ENCODE data around the gene ATG13. TPM values are rescaled to one million over a fixed set of nuclear protein-coding genes. Genes with fewer than 3 reads are reported as not detected.

ATG13 gene
- total and polyA plus RNA-seq, 10 donors: 14.9 to 111 (median 81.9) TPM

GRCh38 chr11:46723359-46723680 lies 106.0 kb downstream of the ATG13 start:
- Histone ChIP-seq H3K4me1 (peaks cover 0 to 2% (median 0%) of the 10 kb centered on the region in 6 donors), H3K27ac (no peak overlapping the region), H3K36me3 (no peaks in the 10 kb centered on the region), H3K4me3 (no peak overlapping the region), H3K27me3 (replicated peaks in 1 of 7) (no peaks in the 10 kb centered on the region), H3K9me3 (no peaks in the 10 kb centered on the region)
- intact Hi-C loops (cut with DNase I; ENCODE audit: low total_unique reads): no loop called here
- DNase-seq: no peak
- WGBS, 5 donors: 57 to 83% (median 78%) methylated on average over 4 to 8 of the region's 8 CpGs
- TF ChIP-seq POLR2AphosphoS5 (IDR thresholded peaks at IDR 0.05): no peak
- TF ChIP-seq POLR2A (IDR thresholded peaks at IDR 0.05): no peak
- TF ChIP-seq CTCF (IDR thresholded peaks at IDR 0.05 in 8 of 11, conservative IDR thresholded peaks at IDR 0.05 in 3 of 11): no peak

GRCh38 chr11:46724088-46724487 lies 106.7 kb downstream of the ATG13 start:
- intact Hi-C loops (cut with DNase I; ENCODE audit: low total_unique reads): no loop called here
- no peak overlapping the region for H3K27ac ChIP-seq
- H3K9me3 ChIP-seq: no peaks in the 10 kb centered on the region
- no peaks in the 10 kb centered on the region for H3K36me3 ChIP-seq
- H3K4me1 ChIP-seq: no peaks in the 10 kb centered on the region
- TF ChIP-seq POLR2AphosphoS5 (IDR thresholded peaks at IDR 0.05) (no peak), POLR2A (IDR thresholded peaks at IDR 0.05) (no peak), CTCF (IDR thresholded peaks at IDR 0.05 in 8 of 11, conservative IDR thresholded peaks at IDR 0.05 in 3 of 11) (no peak)
- no peak for DNase-seq
- 65 to 74% (median 71%) methylated on average over 6 to 8 of the region's 8 CpGs for WGBS, 5 donors
- H3K4me3 ChIP-seq: no peak overlapping the region
- H3K27me3 ChIP-seq (replicated peaks in 1 of 7): no peaks in the 10 kb centered on the region

Other genes starting within 250 kb of the ATG13 start
- 10 to 100 TPM; 22.6 to 52.8 (median 36.8) TPM for gene MDK, start 235.9 kb upstream of the ATG13 start, total RNA-seq
- 10 to 100 TPM; 16.2 to 26.6 (median 22.3) TPM for gene MDK, start 235.9 kb upstream of the ATG13 start, polyA plus RNA-seq
- 10 to 100 TPM in 3 of 7 donors, 1 to 10 TPM in 4; 2.3 to 34.1 (median 8.5) TPM for gene CHRM4, start 225.8 kb upstream of the ATG13 start, total RNA-seq
- gene CHRM4, start 225.8 kb upstream of the ATG13 start, polyA plus RNA-seq: 1 to 10 TPM in 1 of 3 donors, under 1 TPM in 2; 0.06 to 2.0 (median 0.20) TPM
- gene AMBRA1, start 23.5 kb upstream of the ATG13 start, total RNA-seq: 10 to 100 TPM; 36.7 to 54.6 (median 38.9) TPM
- 1 to 10 TPM; 3.6 to 9.4 (median 4.3) TPM for gene AMBRA1, start 23.5 kb upstream of the ATG13 start, polyA plus RNA-seq
- gene HARBI1, start 326 bp upstream of the ATG13 start, total RNA-seq: 1 to 10 TPM; 3.2 to 5.6 (median 4.4) TPM
- 1 to 10 TPM; 1.4 to 3.4 (median 2.1) TPM for gene HARBI1, start 326 bp upstream of the ATG13 start, polyA plus RNA-seq
- gene ARHGAP1, start 83.1 kb downstream of the ATG13 start, total RNA-seq: 100 to 1,000 TPM in 2 of 7 donors, 10 to 100 TPM in 5; 62.5 to 137 (median 88.7) TPM
- 10 to 100 TPM; 13.3 to 26.5 (median 15.5) TPM for gene ARHGAP1, start 83.1 kb downstream of the ATG13 start, polyA plus RNA-seq
- 10 to 100 TPM in 5 of 7 donors, 1 to 10 TPM in 2; 6.9 to 17.4 (median 10.8) TPM for gene ZNF408, start 83.5 kb downstream of the ATG13 start, total RNA-seq
- 10 to 100 TPM in 1 of 3 donors, 1 to 10 TPM in 2; 4.7 to 10.2 (median 6.1) TPM for gene ZNF408, start 83.5 kb downstream of the ATG13 start, polyA plus RNA-seq
- under 1 TPM in 2 of 7 donors, not detected in 5; 0.23 to 0.33 TPM for gene F2, start 101.7 kb downstream of the ATG13 start, total RNA-seq
- under 1 TPM in 1 of 3 donors, not detected in 2; 0.03 TPM for gene F2, start 101.7 kb downstream of the ATG13 start, polyA plus RNA-seq
- gene CKAP5, start 228.7 kb downstream of the ATG13 start, total RNA-seq: 10 to 100 TPM; 32.8 to 55.4 (median 46.0) TPM
- 1 to 10 TPM; 6.5 to 8.5 (median 7.9) TPM for gene CKAP5, start 228.7 kb downstream of the ATG13 start, polyA plus RNA-seq

Measured in spleen (tissue), 11 donors.